GM12873 (cell line): Measurements from ENCODE around the gene GTPBP1.

Source experiments
- TF ChIP-seq, protein P1 (sequence below): IDR thresholded peaks from 2 replicates; pipeline ENCODE4 v1.5.1; 2012; ENCODE audit warnings: low read depth, mild to moderate bottlenecking, moderate library complexity, low read length, control low read depth; ENCODE audit not compliant: insufficient read depth; ENCODE audit errors: missing control alignments

GTPBP1 gene

GRCh38 chr22:38684895-38685294 is 20.8 kb upstream of the GTPBP1 start:
- TF ChIP-seq, protein P1, sequence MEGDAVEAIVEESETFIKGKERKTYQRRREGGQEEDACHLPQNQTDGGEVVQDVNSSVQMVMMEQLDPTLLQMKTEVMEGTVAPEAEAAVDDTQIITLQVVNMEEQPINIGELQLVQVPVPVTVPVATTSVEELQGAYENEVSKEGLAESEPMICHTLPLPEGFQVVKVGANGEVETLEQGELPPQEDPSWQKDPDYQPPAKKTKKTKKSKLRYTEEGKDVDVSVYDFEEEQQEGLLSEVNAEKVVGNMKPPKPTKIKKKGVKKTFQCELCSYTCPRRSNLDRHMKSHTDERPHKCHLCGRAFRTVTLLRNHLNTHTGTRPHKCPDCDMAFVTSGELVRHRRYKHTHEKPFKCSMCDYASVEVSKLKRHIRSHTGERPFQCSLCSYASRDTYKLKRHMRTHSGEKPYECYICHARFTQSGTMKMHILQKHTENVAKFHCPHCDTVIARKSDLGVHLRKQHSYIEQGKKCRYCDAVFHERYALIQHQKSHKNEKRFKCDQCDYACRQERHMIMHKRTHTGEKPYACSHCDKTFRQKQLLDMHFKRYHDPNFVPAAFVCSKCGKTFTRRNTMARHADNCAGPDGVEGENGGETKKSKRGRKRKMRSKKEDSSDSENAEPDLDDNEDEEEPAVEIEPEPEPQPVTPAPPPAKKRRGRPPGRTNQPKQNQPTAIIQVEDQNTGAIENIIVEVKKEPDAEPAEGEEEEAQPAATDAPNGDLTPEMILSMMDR = no peak

DNA sequence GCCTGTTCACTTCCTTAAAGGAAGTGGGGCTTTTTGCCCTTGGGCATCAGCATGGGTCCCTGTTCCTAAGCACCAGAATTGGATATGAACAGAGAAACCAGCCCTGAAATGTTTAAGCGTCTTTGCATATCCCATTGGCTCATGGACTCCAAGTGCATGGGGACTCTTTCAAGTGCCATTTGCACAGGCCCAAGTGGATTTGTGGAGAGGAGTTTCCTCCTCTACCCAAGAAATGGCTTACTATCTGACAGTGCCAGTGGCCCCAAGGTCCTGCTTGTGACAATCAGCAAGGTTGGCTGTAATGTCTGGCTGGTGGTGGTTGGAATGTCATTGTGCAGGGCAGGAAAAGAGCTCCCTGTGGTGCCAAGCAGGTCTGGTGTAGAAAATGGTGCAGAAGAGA is 20.0 kb upstream of the GTPBP1 start:
- TF ChIP-seq, protein P1 = no peak

DNA sequence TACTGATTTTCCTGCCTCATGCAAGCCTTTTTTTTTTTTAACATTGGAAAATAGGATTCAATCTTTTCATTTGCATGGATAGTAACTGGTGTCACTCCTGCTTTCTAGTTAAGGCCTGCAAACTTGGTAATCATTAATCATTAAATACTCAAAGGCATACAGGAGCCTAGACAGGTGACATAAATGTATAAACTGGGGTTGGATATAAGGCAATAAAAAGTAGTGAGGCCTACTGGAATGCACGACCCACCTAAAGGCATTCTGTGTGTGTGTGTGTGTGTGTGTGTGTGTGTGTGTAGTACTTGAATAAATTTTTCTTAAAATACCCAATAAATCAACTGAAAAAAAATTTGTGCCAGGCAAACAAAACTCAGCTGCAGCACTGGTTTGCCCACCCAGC is 16.1 kb upstream of the GTPBP1 start:
- TF ChIP-seq, protein P1 = no peak

DNA sequence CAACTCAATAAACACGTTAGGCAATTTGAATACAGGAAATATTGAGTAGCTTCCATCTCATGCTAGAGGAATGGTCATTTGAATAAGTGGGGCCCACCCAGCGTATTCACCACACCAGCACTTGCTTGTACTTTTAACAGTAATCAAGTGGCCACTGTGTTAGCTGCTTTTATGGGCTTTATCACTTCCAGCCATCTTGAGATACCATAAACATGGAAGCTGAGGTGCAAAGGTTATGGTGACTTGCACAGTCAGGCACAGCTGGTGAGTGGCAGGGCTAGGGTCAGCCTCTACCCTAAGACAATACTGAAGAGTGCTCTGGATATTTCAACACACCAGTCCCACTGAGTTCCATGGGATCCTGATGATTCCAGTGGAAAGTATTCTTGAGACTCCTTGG is 11.7 kb upstream of the GTPBP1 start:
- TF ChIP-seq, protein P1 = no peak

DNA sequence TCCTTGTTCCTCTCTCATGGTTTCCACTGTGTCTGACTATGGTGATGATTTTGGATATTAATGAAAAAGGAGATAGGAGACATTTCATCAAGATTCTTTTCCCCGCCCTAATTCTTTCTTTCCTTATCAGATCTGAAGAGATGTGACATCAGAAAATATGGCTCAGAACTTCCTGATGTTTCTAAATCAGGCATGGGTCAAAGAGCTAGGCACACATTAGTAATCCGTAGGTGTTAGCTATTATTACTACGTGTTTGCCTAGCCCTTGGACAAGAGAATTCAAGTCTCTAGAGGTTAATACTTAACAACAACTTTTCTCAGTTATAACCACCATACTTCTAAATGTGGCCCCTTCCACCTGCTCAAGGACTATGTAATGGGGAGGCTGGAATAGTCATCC is 10.8 kb upstream of the GTPBP1 start:
- TF ChIP-seq, protein P1 = no peak

- TF ChIP-seq, protein P1 = no peak
Observed at GRCh38 chr22:38696606-38697424, 8.9 kb upstream of the GTPBP1 start.

DNA sequence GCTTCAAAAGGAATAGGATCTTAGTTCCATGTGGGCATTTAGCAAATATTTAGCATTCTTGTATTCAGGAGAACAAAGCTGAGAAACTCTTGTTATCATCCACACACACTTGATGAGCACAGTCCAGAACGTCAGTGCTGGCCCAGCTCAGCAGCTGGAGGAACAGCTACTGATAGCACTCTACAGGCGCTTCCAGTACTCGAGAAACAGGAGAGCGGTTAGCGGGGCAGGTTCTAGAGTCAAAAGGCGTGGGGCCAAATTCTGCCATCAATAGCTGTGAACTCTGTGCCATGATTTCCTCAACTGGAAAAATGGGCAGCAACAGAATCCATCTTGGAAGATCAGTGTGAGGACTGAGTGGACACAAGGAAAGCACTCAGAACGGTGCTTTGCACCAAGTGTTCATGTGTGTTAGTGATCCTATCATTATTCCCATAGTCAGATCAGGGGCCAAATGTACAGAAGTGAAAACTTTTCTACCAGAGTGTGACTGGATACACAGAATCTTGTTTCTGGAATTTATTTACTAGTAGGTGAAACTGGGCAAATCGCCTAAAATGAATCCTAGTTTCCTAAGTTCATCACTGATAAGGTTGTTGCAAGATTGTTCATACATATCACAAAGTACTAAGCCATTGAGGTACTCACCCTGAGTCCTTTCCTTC is 8.2 kb upstream of the GTPBP1 start:
- TF ChIP-seq, protein P1 = no peak
